Gastroesophageal sphincter (tissue), 4 donors: ENCODE results near the gene ATP2B2. TPM values are rescaled to one million over a fixed set of nuclear protein-coding genes. Genes with fewer than 3 reads are reported as not detected.

Experiments
- ATAC-seq: fragments of 150-250 bp; one replicate; pipeline ENCODE4 v1.9.1; 2016; ENCODE audit warnings: mild to moderate bottlenecking, moderate library complexity
- H3K27ac ChIP-seq, 4 donors: fragments of 200-600 bp; sonication (generic) in 3 of 4; 1 replicate in 3 of 4; 2 replicates in 1 of 4; pipeline ENCODE4 v1.5.1; 2016 to 2019
- H3K27me3 ChIP-seq: fragments of 200-600 bp; sonication (generic); one replicate; pipeline ENCODE4 v1.5.1; 2019
- H3K36me3 ChIP-seq, 2 donors: fragments of 200-600 bp; sonication (generic); one replicate each; pipeline ENCODE4 v1.5.1; 2019; ENCODE audit warnings: control low read depth in 1 of 2
- H3K4me1 ChIP-seq, 3 donors: fragments of 200-600 bp; sonication (generic); 1 replicate in 2 of 3; 2 replicates in 1 of 3; pipeline ENCODE4 v1.5.1; 2016 to 2019; ENCODE audit warnings: control low read depth in 2 of 3
- H3K4me3 ChIP-seq, 2 donors: fragments of 200-600 bp; sonication (generic); one replicate each; pipeline ENCODE4 v1.5.1; 2019; ENCODE audit warnings: mild to moderate bottlenecking in 1 of 2, moderate library complexity in 1 of 2
- H3K9me3 ChIP-seq, 3 donors: fragments of 200-600 bp; sonication (generic); one replicate each; pipeline ENCODE4 v1.5.1; 2017 to 2019; ENCODE audit warnings: control low read depth in 2 of 3
- EP300 ChIP-seq: sonication (generic); formaldehyde crosslinking; IDR thresholded peaks from one replicate; pipeline ENCODE4 v1.6.1; 2017; ENCODE audit warnings: antibody characterized with exemption, mild to moderate bottlenecking
- POLR2A ChIP-seq, 2 donors: fragments of 450-650 bp; IDR thresholded peaks; one replicate each; pipeline ENCODE4 v1.6.1; 2017; ENCODE audit warnings: antibody characterized with exemption in 2 of 2, mild to moderate bottlenecking in 2 of 2, moderate library complexity in 1 of 2
- POLR2AphosphoS5 ChIP-seq: sonication (generic); formaldehyde crosslinking; IDR thresholded peaks from one replicate; pipeline ENCODE4 v1.6.1; 2017; ENCODE audit warnings: antibody characterized with exemption
- WGBS, 2 donors: methylation state at CpG; one replicate each; pipeline ENCODE4 v1.1.5; 2018; ENCODE audit warnings: low coverage in 1 of 2; 5-methylcytosine and 5-hydroxymethylcytosine counted together
- total RNA-seq, 4 donors: library from RNA; depleted of rRNA; stranded (reverse); fragments of >200 nt; gene quantifications; one replicate each; pipeline ENCODE4 v1.1.0, GENCODE V29; 2016
- TF ChIP-seq, protein P1 (sequence below), 4 experiments: fragments of 200-600 bp in 2 of 4; fragments of 450-650 bp in 2 of 4; sonication (generic) in 1 of 4; IDR thresholded peaks; one replicate each; pipeline ENCODE4 v1.5.1; 2017 to 2019; ENCODE audit warnings: antibody characterized with exemption in 4 of 4, mild to moderate bottlenecking in 2 of 4, moderate library complexity in 2 of 4

The ATP2B2 gene
- total RNA-seq, 4 donors from 2014 or later = 0.13 to 0.30 (median 0.27) TPM; not detected in 1

DNA sequence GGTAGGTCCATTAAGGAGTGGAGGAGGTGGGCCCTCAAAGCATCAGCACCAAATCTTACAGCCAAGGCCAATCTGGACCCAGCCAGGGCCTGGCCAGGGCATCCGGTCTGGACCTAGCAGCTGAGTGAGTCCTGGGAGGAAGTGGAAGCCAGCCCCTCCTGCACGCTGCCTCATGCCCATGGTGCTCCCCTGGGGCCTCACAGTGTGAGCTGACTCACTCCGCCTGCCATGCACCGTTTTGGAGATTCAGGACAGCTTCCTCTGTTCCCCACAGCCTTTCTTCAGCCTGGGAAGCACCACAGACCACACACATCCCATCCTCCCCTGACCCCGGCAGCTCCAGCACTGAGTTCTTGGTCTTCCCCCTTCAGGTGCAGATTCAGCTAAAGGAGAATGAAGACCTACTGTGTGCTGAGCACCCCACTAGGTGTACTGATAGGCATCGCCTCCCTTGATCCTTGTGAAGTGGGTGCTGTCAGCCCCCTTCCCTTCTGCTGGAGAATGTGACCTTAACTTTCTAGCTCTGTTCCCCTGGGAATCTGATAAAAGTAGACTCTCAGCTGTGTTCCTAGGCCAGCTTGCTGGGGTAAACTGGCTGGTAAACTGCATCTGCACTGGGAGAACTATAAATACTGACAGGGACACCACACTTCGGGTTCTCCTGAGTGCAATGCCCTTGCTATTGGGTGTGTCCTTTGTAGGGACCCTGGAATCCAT lies 147.6 kb downstream of the ATP2B2 start:
- Histone ChIP-seq H3K27me3 (peaks cover 22% of the 10 kb centered on the region), H3K36me3 (no peaks in the 10 kb centered on the region), H3K4me1 (peaks cover 0 to 13% (median 5%) of the 10 kb centered on the region in 3 donors), H3K27ac (no peak overlapping the region), H3K4me3 (no peak overlapping the region), H3K9me3 (no peaks in the 10 kb centered on the region)
- ATAC-seq = no peak
- TF ChIP-seq POLR2AphosphoS5 = no peak
- TF ChIP-seq, protein P1, sequence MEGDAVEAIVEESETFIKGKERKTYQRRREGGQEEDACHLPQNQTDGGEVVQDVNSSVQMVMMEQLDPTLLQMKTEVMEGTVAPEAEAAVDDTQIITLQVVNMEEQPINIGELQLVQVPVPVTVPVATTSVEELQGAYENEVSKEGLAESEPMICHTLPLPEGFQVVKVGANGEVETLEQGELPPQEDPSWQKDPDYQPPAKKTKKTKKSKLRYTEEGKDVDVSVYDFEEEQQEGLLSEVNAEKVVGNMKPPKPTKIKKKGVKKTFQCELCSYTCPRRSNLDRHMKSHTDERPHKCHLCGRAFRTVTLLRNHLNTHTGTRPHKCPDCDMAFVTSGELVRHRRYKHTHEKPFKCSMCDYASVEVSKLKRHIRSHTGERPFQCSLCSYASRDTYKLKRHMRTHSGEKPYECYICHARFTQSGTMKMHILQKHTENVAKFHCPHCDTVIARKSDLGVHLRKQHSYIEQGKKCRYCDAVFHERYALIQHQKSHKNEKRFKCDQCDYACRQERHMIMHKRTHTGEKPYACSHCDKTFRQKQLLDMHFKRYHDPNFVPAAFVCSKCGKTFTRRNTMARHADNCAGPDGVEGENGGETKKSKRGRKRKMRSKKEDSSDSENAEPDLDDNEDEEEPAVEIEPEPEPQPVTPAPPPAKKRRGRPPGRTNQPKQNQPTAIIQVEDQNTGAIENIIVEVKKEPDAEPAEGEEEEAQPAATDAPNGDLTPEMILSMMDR (IDR thresholded peaks at IDR 0.05) = no peak
- TF ChIP-seq EP300 = no peak
- TF ChIP-seq POLR2A (IDR thresholded peaks at IDR 0.05) = no peak
- WGBS, 2 donors = 37 to 60% methylated on average over 4 to 5 of the region's 7 CpGs

DNA sequence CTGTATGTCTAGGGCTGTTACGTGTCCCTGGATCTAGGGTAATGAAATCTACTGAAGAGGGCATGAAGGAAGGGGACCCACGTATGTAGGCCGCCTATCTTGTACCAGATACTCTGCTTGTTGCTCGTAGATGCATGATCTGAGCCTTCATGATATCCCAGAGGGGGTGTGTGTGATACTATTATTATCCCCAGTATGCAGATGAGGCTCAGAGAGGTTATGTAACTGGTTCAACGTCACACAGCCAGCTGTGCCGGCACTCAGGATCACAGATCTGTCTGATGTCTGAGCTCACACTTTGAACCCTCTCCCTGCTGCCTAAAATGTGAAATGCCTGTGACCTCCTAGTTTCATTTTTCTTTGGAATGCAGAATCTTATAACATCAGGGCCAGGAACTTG lies 148.3 kb downstream of the ATP2B2 start:
- H3K27me3 ChIP-seq = peaks cover 21% of the 10 kb centered on the region
- H3K27ac ChIP-seq = no peak overlapping the region
- H3K9me3 ChIP-seq = no peaks in the 10 kb centered on the region
- TF ChIP-seq, protein P1 (IDR thresholded peaks at IDR 0.05) = no peak
- TF ChIP-seq POLR2A (IDR thresholded peaks at IDR 0.05) (no peak), POLR2AphosphoS5 (no peak), EP300 (no peak)
- no peak overlapping the region for H3K4me3 ChIP-seq
- no peaks in the 10 kb centered on the region for H3K36me3 ChIP-seq
- 81% methylated on average over 4 to 5 of the region's 6 CpGs for WGBS, 2 donors
- peaks cover 0 to 13% (median 5%) of the 10 kb centered on the region in 3 donors for H3K4me1 ChIP-seq
- ATAC-seq = no peak

DNA sequence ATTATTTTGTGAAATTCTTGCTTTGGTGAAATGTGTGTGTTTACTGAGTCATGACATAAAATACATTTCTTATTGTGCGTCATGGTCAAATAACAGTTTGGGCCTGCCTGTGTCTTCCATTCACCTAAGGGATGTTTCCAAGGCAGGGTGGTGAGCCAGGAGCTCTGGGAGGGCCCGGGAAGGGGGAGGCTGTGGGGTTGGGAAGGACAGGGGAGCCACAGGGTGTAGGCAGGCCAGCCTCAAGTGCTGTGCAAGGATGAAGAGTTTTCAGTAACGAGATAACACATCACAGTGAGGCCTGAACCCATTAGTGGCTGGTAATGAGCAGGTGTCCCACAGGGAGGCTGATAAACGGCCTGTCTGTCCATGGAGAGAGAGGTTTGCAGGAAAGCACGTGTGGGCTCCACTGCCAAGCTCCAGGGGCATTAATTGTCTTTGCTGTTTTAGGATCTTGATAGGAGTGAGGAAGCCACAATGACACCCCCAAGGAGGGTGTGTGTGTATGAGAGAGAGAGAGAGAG lies 148.9 kb downstream of the ATP2B2 start:
- Histone ChIP-seq H3K27ac (no peak overlapping the region), H3K27me3 (peaks cover 15% of the 10 kb centered on the region), H3K4me3 (no peak overlapping the region), H3K4me1 (peaks cover 0 to 13% (median 5%) of the 10 kb centered on the region in 3 donors), H3K36me3 (no peaks in the 10 kb centered on the region), H3K9me3 (no peaks in the 10 kb centered on the region)
- 20 to 49% methylated on average over 1 to 3 of the region's 5 CpGs for WGBS, 2 donors
- TF ChIP-seq POLR2AphosphoS5 (no peak), EP300 (no peak), POLR2A (IDR thresholded peaks at IDR 0.05) (no peak)
- TF ChIP-seq, protein P1 (IDR thresholded peaks at IDR 0.05) = no peak
- ATAC-seq = no peak

DNA sequence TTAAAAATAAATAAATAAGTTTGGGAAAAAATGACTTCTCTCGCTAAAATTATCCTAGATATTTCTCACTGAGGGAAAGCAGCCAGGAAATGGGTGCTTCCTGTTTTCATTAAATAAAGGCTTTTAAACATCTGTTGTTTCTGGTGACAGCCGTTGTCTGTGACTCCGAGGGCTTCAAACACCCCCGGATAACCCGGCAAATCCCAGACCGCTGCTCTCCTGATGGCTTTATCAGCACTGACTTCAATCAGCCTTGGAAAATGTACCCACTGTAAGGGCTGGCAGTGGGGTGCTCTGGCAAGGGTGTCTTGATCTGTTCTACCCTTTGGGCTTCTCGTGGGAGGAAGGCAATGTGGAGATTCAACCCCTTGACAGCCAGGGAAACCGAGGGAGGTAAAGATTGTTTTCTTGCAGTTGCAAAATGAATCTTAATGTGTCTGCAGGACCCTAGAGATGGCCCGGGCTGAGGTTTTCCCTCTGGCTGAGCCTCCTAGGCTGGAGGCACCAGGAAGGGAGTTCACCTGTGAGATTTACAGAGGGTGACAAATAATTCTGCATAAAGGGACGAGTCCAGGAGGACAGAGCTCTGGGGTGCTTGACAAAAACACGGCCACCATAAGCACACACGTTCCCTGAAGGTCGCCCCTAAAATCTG lies 150.9 kb downstream of the ATP2B2 start:
- ATAC-seq = no peak
- Histone ChIP-seq H3K4me3 (no peak overlapping the region), H3K27me3 (peaks cover 8% of the 10 kb centered on the region), H3K4me1 (peaks cover 0 to 13% (median 5%) of the 10 kb centered on the region in 3 donors), H3K27ac (no peak overlapping the region), H3K36me3 (no peaks in the 10 kb centered on the region), H3K9me3 (no peaks in the 10 kb centered on the region)
- no peak for TF ChIP-seq EP300
- TF ChIP-seq, protein P1 (IDR thresholded peaks at IDR 0.05) = no peak
- TF ChIP-seq POLR2AphosphoS5 = no peak
- no peak for TF ChIP-seq POLR2A (IDR thresholded peaks at IDR 0.05)
- WGBS, 2 donors = 28 to 38% methylated on average over 5 to 9 of the region's 13 CpGs
